CD4-positive, alpha-beta T cell treated with Interleukin-17A for 4 hours (primary cell): Measurements from ENCODE around the gene MATCAP1.

Experiments used
- DNase-seq: peaks from one replicate; pipeline ENCODE4 v3.0.0-alpha.2; 2020; ENCODE audit warnings: mixed read lengths

Gene MATCAP1

DNA sequence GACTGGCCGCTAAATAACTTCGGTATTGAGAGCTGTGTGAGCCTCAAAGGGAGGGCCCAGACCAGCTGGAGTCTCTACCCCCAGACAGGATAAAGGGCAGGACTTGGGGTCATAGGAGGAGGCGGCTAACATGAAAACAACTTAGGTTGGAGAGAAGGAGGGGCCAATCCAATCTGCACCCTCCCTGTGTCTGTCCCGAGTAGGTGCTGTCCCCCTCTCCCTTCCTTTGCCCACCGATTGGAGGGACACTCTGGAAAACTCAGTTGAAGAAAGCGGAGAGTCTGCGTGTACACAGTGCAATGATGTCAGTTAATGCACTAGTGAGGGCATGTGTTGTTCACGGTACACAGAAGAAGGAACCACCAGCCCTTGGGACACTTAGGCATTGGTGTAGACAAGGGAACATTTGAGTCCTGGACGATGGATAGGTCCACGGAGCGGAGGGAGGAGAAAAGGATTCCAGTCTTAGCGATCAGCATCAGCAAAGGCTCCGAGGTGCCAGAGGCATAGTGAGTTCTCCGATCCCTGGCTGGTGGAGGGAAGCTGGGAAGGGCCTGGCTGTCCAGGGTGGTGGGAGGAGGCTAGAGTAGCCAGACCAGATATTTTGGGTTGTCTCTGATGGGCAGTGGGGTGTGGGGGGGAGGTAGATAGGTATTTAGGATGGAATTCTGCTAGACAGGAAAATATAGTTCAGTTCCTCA lies 12.7 kb downstream of the MATCAP1 start:
- no peak for DNase-seq

DNA sequence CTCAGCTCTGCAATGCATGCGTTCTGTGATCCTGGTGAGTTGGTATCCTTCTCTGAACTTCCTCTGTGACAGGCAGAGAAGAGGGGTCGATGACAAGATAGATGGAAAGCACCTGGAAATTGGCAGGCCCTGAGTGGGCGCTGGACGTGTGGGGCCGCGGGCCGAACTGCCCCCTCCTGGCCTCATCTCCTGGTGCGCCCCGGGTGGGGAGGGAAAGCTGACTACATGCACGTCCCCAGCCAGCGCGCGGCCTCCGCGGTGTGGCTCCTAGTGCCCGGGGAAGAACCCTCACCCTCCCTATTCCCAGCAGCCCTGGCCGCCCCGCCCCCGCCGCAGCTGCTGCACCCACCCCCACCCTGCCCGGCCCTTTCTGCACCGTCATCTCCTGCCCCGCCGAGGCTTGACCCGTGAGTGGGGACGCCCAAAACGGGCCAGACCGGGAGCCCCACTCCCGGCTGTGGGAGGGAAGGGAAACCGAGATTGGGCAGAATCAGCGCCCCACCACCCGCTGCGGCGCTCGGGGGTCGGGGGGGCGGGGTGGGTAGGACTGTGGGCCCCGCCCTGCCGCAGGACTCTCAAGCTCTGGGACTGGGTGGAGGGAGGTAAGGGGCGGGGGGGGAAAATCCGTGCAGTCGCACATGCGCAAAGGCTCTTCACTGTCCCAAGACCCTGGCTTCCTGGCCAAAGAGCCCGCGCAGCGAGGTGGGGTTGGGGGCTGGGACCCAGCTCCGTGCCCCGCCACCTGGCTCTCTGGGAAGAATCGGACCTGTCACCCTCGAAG lies 13.4 kb downstream of the MATCAP1 start, which contains the start of gene NOL3:
NOL3 (plus strand) TSS at position 371 of the 781 bp plus-strand sequence.
- DNase-seq, result peak; percentile 35

DNA sequence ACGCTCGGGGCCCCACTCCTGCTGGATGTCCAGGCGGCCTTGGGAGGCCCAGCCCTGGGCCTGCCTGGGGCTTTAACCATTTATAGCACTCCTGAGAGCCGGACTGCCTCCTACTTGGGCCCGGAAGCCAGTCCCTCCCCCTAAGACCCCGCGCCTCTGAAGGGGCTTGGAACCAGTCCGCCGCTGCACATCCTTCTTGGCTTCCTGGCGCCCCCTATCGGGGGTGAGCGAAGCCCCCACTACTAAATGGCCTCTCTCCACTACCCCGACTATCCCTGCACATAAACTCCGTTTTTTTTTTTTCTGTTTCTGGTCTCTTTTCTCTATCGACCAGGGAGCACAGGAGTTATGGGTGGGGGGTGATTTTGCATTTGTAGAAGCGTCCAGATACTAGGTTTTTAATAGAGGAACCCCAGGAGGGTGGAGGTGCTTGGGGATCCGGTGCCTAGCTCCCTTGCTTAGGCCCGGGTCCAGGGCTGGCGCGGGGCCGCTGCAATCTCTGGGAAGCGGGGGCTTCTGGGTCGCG lies 14.1 kb downstream of the MATCAP1 start:
- DNase-seq, result peak; percentile 67

- no peak for DNase-seq
Measured at GRCh38 chr16:67169011-67169451, 14.7 kb downstream of the MATCAP1 start.

DNA sequence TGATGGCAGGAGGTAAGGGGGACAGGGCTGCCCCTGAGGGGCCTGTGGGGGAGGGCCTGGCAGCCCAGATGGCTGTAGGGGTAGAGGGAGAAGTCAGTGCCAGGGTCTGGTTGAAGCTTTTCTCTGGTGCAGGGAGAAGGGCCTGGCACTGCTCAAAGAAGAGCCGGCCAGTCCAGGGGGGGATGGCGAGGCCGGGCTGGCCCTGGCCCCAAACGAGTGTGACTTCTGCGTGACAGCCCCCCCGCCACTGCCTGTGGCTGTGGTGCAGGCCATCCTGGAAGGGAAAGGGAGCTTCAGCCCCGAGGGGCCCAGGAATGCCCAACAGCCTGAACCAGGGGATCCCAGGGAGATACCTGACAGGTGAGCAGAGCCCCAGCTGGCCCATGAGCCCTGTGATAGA lies 16.2 kb downstream of the MATCAP1 start:
- no peak for DNase-seq

- DNase-seq, result no peak
Measured at GRCh38 chr16:67166598-67167168, 17.1 kb downstream of the MATCAP1 start.

DNA sequence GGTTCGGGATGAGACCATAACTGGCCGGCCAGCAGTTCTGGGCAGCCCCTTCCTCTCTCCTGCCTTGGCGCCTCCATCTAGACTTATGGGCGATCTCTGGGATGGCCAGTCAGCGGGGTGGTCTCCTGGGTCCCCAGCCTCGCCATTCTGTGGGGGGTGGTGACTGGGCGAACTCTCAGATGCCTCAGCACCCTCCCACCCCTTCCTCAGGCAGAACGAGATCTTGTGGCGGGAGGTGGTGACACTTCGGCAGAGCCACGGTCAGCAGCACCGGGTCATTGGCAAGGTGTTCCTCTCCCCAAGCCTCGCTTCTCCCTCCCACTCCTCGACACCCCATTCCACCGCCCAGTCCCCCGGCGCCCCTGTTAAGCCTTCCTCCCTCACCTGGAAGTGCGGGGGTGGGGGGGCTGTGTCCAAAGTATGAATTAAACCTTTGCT lies 17.6 kb downstream of the MATCAP1 start:
- DNase-seq, result no peak

DNA sequence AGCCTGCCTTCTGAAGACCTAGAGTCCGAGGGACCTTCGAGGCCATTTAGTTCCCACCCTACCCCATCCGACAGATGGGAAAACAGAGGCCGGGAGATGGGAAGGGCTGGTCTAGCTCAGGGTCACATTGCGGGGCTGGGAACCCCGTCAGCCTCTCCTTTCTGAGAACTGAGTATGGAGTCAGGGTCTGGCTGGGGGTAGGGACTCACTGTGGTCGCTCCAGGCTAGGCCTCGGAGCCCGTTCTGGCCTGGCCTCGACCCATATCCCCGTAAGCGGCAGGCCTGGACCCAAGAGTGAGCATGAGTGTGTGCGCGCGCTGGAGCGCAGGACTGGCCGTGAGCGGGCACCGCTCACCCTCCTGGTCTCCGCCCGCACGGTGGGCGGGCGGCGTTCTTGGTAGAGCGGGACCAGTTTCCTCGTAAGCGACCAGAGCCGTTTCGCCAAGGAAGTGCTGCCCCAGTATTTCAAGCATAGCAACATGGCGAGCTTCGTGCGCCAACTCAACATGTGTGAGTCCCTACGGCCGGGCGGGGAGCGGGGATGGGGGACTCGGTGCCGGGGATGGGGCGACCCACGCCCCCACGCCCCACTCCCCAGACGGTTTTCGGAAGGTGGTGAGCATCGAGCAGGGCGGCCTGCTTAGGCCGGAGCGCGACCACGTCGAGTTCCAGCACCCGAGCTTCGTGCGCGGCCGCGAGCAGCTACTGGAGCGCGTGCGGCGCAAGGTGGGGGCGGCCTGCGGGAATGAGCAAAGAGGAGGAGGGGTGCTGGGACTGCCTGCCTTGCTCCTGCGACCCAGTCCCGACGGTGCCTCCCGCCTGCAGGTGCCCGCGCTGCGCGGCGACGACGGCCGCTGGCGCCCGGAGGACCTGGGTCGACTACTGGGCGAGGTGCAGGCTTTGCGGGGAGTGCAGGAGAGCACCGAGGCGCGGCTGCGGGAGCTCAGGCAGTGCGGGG lies 18.4 kb downstream of the MATCAP1 start:
- no peak for DNase-seq

GRCh38 chr16:67164599-67165061 lies 19.1 kb downstream of the MATCAP1 start, which contains the start of gene HSF4:
Gene HSF4, plus strand, starts transcription at chr16:67164745. Its CDS starts 67 bp downstream, at chr16:67164812.
- no peak for DNase-seq

DNA sequence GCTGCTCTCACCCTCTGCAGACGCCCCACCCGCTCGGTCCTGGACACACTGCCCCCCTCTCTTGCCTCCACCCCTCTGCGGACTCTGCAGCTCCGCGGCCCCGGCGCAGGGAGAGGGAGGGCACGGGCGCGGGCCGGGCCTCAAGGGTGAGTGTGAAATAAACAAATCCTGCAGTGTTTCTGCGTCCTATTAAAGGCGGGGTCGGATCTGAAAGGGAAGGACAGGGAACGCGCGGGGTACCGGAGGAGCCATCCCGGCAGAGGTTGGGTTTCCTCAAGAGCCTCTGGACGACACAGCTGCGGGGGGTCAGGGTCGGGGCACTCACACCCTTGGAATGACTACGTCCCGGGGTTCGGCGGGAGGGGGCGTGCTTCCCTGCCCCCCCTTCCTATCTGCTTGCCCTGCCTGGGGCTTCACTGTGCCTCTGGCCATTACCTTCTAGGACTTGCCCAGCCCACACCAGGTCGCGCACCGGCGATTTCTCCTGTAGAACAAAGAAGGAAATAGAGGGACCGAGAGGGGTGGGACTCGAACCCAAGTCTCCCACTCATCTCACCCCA lies 19.7 kb downstream of the MATCAP1 start:
- DNase-seq, result no peak

- peak; percentile 44 for DNase-seq
Measured at GRCh38 chr16:67163164-67163998, 20.4 kb downstream of the MATCAP1 start.

DNA sequence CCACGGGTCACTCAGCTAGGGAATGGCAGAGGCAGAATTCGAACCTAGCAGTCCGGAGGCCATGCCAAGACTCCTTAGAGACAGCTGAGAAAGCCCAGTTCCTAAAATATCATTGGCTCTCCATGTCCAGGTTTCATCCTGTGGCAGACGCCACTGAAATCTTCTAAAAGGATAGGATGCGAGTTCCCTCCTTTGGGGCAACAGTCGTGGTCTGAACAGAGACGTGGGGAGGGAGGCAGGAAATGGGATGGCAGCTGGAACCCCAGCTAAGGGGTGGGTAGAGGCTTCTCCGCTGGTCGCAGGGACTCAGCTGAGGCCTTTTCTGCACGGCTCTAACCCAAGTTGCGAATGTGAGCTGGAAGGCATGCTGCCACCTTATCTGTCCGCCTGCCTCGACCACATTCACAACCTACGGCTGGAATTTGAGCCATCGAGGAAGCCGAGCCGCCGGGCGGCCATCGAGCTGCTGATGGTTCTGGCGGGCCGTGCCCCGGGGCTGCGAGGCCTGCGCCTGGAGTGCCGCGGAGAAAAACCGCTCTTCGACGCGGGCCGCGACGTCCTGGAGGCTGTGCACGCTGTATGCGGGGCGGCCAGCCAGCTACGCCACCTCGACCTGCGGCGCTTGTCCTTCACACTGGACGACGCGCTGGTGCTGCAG lies 21.1 kb downstream of the MATCAP1 start:
- no peak for DNase-seq

GRCh38 chr16:67161595-67162058 lies 22.1 kb downstream of the MATCAP1 start:
- DNase-seq, result no peak

- peak; percentile 83 for DNase-seq
Measured at GRCh38 chr16:67158637-67159600, 24.8 kb downstream of the MATCAP1 start.

GRCh38 chr16:67157892-67158635 lies 25.7 kb downstream of the MATCAP1 start:
- DNase-seq, result no peak

- no peak for DNase-seq
Measured at GRCh38 chr16:67157106-67157748, 26.5 kb downstream of the MATCAP1 start.

GRCh38 chr16:67156143-67156844 lies 27.5 kb downstream of the MATCAP1 start:
- no peak for DNase-seq
